Head of caudate nucleus (tissue), 42 donors: ENCODE results near the gene ABCB6.

ENCODE experiments used
- DNase-seq, 42 donors: peaks; one replicate each; pipeline versions ENCODE4 v3.0.0 to v3.0.0-alpha.2; 2020 to 2021; ENCODE audit warnings: mixed read lengths in 7 of 42
- intact Hi-C: fragments of 100-400 bp; cut with DNase I; formaldehyde crosslinking; loops from one replicate; pipeline ENCODE4 v1.15.0; 2022

ABCB6 gene

DNA sequence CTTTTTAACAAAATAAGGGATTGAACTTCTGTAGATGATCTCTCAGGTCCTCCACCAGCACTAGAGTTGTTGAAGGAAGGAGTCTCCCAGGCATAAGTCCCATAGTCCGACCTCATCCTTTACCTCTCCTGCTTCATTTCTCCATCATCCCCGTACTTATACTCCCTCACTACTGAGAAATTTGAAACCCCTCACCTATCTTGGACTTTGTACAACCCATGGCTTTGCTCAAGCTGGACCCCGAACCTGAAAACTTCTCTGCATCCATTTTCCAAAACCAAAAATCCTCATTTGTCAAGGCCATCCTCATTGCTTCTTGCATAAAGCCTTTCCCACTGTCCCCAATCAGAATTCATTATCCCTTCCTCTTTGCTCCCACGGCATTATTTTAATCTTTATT lies 57.7 kb downstream of the ABCB6 start:
- intact Hi-C loops: loop anchor here (5.0 kb wide), 2 partner anchors 46 to 136 kb away; partner anchors contain the start of gene ZFAND2B

DNA sequence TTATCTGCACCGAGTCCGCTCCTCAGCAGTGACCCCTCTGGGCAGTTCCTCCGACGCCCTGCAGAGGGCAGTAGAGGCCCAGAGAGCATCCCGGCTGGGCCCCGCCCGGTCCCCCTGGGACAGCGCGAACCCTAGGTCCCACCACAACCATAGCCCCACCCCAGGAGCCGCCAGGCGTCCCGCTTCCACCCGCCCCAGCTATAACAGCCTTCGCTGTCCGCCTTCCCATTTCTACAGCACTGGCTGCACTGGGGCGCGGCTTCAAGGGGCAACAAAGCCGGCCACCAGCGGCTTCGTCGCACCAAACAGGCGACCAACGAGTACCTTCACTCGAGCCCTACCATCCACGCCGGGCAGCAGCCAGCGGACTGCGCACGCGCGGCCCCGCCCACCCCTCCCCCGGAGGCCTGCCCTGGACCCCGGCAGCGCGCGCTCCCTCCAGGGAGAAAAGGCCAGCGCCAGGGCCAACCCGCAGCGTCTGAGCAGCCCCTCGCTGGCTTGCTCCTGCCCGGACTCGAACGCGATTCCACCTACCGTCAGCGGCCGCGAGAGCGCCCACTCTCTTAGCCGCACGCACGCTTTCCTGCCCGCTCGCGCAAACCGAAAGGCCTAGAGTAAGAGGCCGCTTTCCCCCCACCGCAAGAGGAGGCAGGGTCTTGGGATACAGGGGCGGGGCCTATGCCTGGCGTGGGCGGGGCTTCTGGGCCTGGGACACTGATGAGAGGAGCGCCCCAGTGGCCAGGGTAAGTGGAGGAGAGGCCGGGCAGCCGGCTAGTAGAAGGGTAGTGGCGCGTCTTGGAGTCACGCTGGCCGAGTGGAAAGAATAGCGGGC lies 58.4 kb downstream of the ABCB6 start, which contains the start of gene NHEJ1:
Gene NHEJ1 (minus strand): TSS at position 630 of the 832 bp plus-strand sequence. CDS start 2,453 bp downstream, outside the sequence.
- peak; percentile 93 to 98 (median 96) for DNase-seq
- intact Hi-C loops: loop anchor here (5.0 kb wide), 2 partner anchors 47 to 137 kb away; partner anchors contain the start of gene ZFAND2B

More for the DNA sequence above, 57.7 kb downstream of the ABCB6 start:
- no peak for DNase-seq
